Lower leg skin (tissue), 4 donors: ENCODE results near the gene ZRANB1. TPM values are rescaled to one million over a fixed set of nuclear protein-coding genes. Genes with fewer than 3 reads are reported as not detected.

Experiments
- DNase-seq, 2 donors: peaks; one replicate each; pipeline ENCODE4 v3.0.0-alpha.2; 2019; ENCODE audit warnings: low spot score in 2 of 2
- H3K4me3 ChIP-seq: fragments of 200-600 bp; sonication (generic); 2 replicates; pipeline ENCODE4 v1.5.1; 2017; ENCODE audit warnings: mild to moderate bottlenecking, low read depth; ENCODE audit not compliant: poor library complexity, severe bottlenecking
- POLR2A ChIP-seq, 2 donors: fragments of 450-650 bp; IDR thresholded peaks; one replicate each; pipeline ENCODE4 v1.6.1; 2016 to 2017; ENCODE audit warnings: antibody characterized with exemption in 2 of 2, mild to moderate bottlenecking in 1 of 2, moderate library complexity in 1 of 2
- WGBS, 2 donors: methylation state at CpG; one replicate each; pipeline ENCODE4 v1.1.5; 2018; 5-methylcytosine and 5-hydroxymethylcytosine counted together
- intact Hi-C: fragments of 100-400 bp; cut with DNase I; formaldehyde crosslinking; loops from one replicate; pipeline ENCODE4 v1.15.0; 2023; ENCODE audit warnings: low total_unique reads
- total RNA-seq, 4 donors: library from RNA; depleted of rRNA; stranded (reverse); fragments of >200 nt; gene quantifications; one replicate each; pipeline ENCODE4 v1.1.0, GENCODE V29; 2016
- TF ChIP-seq, protein P1 (sequence below), 3 donors: fragments of 450-650 bp; IDR thresholded peaks; one replicate each; pipeline ENCODE4 v1.5.1; 2016; ENCODE audit warnings: antibody characterized with exemption in 3 of 3, mild to moderate bottlenecking in 3 of 3, moderate library complexity in 2 of 3

Gene ZRANB1
- total RNA-seq, 4 donors from 2014 or later, result 26.5 to 40.6 (median 35.0) TPM

DNA sequence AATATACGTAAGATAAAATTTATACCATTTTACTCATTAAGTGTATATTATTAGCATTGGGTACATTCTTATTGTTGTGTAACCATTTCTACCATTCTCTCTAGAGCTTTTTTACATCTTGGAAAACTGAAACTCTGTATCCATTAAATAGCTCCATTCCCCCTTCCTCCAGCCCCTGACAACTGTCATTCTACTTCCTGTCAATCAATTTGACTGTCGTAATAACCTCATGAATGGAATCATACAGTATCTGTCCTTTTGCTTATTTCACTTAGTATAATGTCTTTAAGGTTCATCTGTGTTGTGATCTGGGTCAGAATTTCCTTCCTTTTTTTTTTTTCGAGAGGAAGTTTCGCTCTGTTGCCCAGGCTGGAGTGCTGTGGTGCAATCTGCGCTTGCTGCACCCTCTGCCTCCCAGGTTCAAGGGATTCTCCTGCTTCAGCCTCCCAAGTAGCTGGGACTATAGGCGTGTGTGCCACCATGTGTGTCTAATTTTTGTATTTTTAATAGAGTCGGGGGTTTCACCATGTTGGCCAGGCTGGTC lies 15.6 kb downstream of the ZRANB1 start:
- WGBS, 2 donors, result 81 to 92% methylated on average over 7 of the region's 7 CpGs
- no peak overlapping the region for H3K4me3 ChIP-seq
- no peak for TF ChIP-seq POLR2A (IDR thresholded peaks at IDR 0.05)
- TF ChIP-seq, protein P1, sequence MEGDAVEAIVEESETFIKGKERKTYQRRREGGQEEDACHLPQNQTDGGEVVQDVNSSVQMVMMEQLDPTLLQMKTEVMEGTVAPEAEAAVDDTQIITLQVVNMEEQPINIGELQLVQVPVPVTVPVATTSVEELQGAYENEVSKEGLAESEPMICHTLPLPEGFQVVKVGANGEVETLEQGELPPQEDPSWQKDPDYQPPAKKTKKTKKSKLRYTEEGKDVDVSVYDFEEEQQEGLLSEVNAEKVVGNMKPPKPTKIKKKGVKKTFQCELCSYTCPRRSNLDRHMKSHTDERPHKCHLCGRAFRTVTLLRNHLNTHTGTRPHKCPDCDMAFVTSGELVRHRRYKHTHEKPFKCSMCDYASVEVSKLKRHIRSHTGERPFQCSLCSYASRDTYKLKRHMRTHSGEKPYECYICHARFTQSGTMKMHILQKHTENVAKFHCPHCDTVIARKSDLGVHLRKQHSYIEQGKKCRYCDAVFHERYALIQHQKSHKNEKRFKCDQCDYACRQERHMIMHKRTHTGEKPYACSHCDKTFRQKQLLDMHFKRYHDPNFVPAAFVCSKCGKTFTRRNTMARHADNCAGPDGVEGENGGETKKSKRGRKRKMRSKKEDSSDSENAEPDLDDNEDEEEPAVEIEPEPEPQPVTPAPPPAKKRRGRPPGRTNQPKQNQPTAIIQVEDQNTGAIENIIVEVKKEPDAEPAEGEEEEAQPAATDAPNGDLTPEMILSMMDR (IDR thresholded peaks at IDR 0.05), result no peak
- intact Hi-C loops, result no loop called here
- DNase-seq, result no peak

DNA sequence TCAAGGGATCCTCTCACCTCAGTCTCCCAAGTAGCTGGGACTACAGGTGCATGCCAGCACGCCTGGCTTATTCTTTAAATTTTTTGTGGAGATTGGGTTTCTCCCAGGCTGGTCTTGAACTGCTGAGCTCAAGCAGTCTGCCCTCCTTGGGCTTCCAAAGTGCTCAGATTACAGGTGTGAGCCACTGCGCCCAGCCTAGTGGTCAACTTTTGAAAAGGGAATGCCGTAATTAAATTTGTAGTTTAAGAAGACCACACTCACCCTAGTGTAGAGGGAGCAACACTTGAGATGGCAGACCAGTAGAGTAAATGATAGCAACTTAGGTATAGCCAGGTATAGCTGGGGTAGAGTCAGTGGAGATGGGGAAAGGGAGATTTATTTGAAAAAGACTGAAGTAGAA lies 17.6 kb downstream of the ZRANB1 start:
- intact Hi-C loops, result no loop called here
- H3K4me3 ChIP-seq, result no peak overlapping the region
- no peak for DNase-seq
- TF ChIP-seq POLR2A (IDR thresholded peaks at IDR 0.05), result no peak
- TF ChIP-seq, protein P1 (IDR thresholded peaks at IDR 0.05), result no peak
- WGBS, 2 donors, result 100% methylated on average over 3 of the region's 3 CpGs

DNA sequence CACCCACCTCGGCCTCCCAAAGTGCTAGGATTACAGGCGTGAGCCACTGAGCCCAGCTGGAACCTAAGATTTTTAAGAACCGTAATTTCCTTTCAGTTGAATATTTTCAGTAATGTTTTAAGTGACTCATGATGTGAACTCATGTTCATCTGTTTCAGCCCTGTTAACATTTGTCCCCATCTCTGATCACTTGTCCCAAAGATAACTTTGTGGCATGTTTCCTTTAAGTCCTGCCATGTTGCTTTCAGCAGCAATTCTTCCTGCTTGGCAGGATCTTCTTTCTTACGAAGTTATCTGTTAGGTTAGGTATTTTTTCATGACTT lies 19.3 kb downstream of the ZRANB1 start:
- DNase-seq, result no peak
- intact Hi-C loops, result no loop called here
- no peak overlapping the region for H3K4me3 ChIP-seq
- 63 to 69% methylated on average over 4 of the region's 4 CpGs for WGBS, 2 donors
- no peak for TF ChIP-seq POLR2A (IDR thresholded peaks at IDR 0.05)
- TF ChIP-seq, protein P1 (IDR thresholded peaks at IDR 0.05), result no peak

DNA sequence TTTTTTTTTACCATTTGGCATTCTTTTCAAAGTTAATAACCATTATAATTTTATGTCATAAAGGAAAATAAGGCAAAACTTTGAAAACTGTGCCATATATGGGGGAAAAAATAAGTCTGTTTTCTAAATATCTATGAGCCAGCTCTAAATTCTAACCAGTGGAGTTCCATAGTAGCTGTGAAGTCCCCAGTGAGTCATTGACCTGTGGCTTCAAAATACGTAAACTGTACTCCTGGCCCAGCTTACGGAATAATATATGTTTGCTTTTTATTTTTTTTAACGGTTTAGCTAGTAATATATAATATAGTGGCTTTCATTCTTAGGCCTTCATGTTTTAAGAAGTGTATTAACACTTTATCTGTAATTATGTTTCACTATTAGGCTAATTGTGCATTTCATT lies 20.5 kb downstream of the ZRANB1 start:
- TF ChIP-seq POLR2A (IDR thresholded peaks at IDR 0.05), result no peak
- TF ChIP-seq, protein P1 (IDR thresholded peaks at IDR 0.05), result no peak
- no peak overlapping the region for H3K4me3 ChIP-seq
- intact Hi-C loops, result no loop called here
- WGBS, 2 donors, result 89 to 94% methylated on average over 3 of the region's 3 CpGs
- no peak for DNase-seq

DNA sequence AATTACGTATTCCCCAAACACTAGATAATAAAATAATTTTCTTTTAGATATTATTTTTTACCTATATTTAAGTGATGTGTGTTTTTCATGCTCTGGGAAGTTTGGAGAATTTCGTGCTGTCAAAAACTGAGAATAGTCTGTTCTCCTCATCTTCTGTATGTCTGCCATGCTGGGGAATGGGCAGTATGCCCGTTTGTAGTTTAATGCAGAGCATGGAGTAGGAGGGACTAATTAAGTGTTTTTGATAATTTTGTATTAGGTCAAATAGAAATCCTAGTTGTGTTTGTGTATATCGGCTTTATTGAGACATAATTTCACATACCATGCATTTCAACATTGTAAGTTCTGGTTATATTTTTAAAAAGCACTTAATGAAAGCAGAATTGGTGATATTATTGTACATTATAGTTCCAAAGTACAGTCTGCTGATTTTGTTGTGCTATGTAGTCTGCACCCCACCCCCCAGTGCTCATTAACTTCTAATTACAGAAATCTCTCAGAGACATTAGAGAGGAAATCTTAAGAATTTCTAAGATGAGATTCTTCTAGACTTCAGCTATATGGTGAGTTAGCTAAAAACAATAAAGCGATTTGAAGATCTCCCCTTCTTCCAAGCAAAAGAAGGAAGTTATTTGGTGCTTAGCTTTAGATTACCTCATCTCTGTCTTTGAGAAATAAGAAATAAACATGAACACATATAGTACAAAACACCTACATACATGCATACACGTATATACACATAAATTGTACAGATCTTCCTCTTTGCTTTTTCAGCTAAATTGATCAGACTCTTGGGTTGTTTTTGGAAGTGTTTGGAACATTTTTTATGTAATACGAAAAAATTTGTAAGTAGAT lies 22.2 kb downstream of the ZRANB1 start:
- TF ChIP-seq, protein P1 (IDR thresholded peaks at IDR 0.05), result no peak
- no peak for TF ChIP-seq POLR2A (IDR thresholded peaks at IDR 0.05)
- no peak overlapping the region for H3K4me3 ChIP-seq
- intact Hi-C loops, result no loop called here
- 83 to 85% methylated on average over 7 of the region's 7 CpGs for WGBS, 2 donors
- no peak for DNase-seq
